ENCODE data around the gene BLTP3A.
"Not testable (repeated sequence)": the region's sequence is repeated elsewhere in the genome, so short reads cannot be mapped to it uniquely, and the experiment has no call there.

Gene BLTP3A

GRCh38 chr6:34817446-34817845 lies 25.6 kb downstream of the BLTP3A start:
- H3K27ac ChIP-seq, result peak overlapping the region in 3 of 21 experiments; percentile 10 to 39 (median 18)
- no peak overlapping the region for H3K4me3 ChIP-seq

DNA sequence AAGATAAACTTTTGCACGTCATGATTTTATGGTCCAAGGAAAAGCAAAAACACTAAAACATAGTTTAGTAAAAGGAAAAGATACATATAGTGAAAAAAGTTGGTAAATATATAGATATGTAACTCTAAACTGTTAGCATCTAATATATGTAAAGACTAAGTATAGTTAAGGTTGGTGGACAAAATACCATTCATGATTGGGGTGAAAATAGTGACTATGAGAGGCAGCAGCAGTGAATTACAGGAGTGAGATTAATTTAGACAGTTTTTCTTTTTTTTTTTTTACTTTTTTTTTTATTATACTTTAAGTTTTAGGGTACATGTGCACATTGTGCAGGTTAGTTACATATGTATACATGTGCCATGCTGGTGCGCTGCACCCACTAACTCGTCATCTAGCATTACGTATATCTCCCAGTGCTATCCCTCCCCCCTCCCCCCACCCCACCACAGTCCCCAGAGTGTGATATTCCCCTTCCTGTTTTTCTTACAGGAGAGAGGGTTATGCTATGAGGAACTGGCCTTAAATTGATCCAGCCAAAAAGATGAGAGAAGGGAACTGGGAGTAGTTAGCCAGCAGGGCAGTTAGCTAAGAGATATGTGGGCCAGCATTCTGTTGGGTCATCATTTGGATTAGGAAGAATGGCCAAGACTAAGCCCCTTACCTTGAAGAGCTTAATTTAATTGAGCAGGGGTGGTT lies 27.1 kb downstream of the BLTP3A start:
- peak overlapping the region in 5 of 21 experiments; percentile 8 to 44 (median 24) for H3K27ac ChIP-seq
- not testable (repeated sequence) for H3K4me3 ChIP-seq

- peak overlapping the region in 6 of 21 experiments; percentile 8 to 44 (median 21) for H3K27ac ChIP-seq
Measured at GRCh38 chr6:34819571-34820480, 27.9 kb downstream of the BLTP3A start.

GRCh38 chr6:34829137-34829536 lies 37.3 kb downstream of the BLTP3A start:
- H3K27ac ChIP-seq, result peak overlapping the region in 1 of 21 experiments; percentile 21

More at GRCh38 chr6:34819571-34820480, 27.9 kb downstream of the BLTP3A start:
- no peak overlapping the region for H3K4me3 ChIP-seq

GRCh38 chr6:34832942-34833341 lies 41.1 kb downstream of the BLTP3A start:
- Histone ChIP-seq H3K4me3 (no peak overlapping the region), H3K27ac (no peak overlapping the region)

More at GRCh38 chr6:34829137-34829536, 37.3 kb downstream of the BLTP3A start:
- no peak overlapping the region for H3K4me3 ChIP-seq

DNA sequence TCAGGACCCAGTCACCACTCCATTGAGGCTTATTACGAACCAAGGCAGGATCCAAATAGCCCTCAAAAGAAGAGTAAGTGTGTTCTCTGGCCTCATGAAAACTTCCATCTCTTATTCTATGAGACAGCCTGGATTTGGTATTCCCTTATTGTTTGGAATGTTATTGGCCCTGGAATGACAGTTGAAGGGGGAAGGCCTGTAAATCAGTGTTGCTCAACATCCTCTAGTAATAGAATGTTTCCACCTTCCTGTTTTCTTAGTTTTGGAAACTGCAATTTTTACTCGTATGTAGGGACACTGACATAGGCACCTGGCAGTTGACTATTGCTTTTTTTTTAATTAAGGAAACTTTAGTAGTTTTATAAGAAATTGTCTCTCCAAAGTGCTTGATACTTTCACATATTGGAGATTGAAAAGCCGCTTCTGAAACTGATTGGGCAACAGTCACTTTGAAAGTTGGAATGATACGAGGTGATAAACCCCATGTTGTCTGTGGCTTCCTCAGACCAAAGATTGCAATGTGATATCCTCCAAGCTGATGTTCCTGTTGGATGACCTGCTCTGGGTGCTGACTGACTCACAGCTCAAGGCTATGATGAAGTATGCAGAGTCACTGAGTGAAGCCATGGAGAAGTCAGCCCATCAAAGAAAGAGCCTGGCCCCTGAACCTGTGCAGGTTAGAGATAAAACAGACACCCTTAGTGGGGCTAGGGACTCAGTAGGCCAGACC lies 43.1 kb downstream of the BLTP3A start:
- Histone ChIP-seq H3K4me3 (no peak overlapping the region), H3K27ac (no peak overlapping the region)

DNA sequence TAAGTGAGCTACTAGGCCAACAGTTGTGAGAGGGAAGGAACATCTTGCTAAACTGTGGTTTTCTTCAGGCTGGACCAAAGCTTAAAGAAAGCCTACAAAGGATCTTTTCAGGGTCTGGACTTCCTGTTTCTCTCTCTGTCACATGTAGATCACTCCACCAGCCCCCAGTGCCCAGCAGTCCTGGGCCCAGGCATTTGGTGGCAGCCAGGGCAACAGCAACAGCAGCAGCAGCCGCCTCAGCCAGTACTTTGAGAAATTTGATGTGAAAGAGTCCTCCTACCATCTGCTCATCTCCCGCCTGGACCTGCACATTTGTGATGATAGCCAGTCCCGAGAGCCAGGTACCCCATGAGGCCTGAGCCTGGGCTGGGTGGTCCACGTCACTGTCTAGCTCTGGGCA lies 44.1 kb downstream of the BLTP3A start:
- Histone ChIP-seq H3K27ac (peak overlapping the region in 1 of 21 experiments; percentile 51), H3K4me3 (no peak overlapping the region)

- Histone ChIP-seq H3K27ac (peak overlapping the region in 1 of 21 experiments; percentile 51), H3K4me3 (no peak overlapping the region)
Measured at GRCh38 chr6:34836451-34836850, 44.6 kb downstream of the BLTP3A start.

DNA sequence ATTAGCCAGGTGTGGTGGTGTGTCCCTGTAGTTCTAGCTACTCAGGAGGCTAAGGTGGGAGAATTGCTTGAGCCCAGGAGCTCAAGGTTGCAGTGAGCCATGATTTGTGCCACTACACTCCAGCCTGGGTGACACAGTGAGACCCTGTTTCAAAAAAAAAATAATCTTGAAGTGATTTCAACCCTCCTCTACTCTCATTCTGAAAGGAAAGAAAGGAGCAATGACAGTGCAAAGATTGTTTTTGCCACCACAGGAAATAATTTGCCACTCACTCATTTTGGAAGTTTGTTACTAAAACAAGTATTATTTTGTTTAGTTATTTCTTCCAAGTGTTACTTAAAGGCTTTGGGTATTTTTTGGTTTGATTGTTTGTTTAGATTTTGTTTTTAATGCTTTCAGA lies 45.6 kb downstream of the BLTP3A start:
- H3K27ac ChIP-seq, result no peak overlapping the region
- H3K4me3 ChIP-seq, result no peak overlapping the region

GRCh38 chr6:34839666-34840352 lies 47.9 kb downstream of the BLTP3A start:
- Histone ChIP-seq H3K27ac (no peak overlapping the region), H3K4me3 (no peak overlapping the region)

Data from skin epidermis (tissue), 12 donors.